ENCODE data around the gene PNPLA6.

Gene PNPLA6

DNA sequence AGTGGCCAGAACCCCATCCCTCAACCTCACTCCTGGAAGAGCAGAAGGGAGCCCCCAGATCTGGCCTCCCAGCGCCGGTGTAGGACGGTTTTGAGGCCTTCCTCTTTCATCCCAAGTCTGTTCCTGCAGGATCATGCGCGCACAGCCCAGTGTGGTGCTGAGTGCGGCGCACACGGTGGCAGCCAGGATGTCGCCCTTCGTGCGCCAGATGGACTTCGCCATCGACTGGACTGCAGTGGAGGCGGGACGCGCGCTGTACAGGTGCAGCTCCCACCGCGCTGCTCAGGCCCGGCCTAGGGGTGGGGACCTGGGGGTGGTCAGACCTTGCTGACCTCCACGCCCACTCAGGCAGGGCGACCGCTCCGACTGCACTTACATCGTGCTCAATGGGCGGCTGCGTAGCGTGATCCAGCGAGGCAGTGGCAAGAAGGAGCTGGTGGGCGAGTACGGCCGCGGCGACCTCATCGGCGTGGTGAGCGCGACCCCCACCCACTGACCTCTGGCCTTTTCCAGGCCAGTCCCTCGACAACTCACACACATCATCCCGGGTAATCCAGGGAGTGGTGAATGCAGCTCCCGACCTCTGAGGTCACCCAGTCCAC lies 14.8 kb downstream of the PNPLA6 start:
- H3K4me1 ChIP-seq (ENCODE audit: control insufficient read depth in 1 of 2, insufficient read depth in 1 of 2, low read depth in 1 of 2, low read length in 1 of 2), result peaks cover 15 to 17% of the 10 kb centered on the region in 2 experiments
- H3K27me3 ChIP-seq, result no peaks in the 10 kb centered on the region
- no peak overlapping the region for H3K27ac ChIP-seq
- H3K9me3 ChIP-seq, result no peaks in the 10 kb centered on the region
- H3K36me3 ChIP-seq, result peaks cover 47% of the 10 kb centered on the region
- TF ChIP-seq CTCF (IDR thresholded peaks at IDR 0.05), result no peak
- H3K4me3 ChIP-seq (ENCODE audit: low read depth in 1 of 2, low read length in 1 of 2), result no peak overlapping the region

DNA sequence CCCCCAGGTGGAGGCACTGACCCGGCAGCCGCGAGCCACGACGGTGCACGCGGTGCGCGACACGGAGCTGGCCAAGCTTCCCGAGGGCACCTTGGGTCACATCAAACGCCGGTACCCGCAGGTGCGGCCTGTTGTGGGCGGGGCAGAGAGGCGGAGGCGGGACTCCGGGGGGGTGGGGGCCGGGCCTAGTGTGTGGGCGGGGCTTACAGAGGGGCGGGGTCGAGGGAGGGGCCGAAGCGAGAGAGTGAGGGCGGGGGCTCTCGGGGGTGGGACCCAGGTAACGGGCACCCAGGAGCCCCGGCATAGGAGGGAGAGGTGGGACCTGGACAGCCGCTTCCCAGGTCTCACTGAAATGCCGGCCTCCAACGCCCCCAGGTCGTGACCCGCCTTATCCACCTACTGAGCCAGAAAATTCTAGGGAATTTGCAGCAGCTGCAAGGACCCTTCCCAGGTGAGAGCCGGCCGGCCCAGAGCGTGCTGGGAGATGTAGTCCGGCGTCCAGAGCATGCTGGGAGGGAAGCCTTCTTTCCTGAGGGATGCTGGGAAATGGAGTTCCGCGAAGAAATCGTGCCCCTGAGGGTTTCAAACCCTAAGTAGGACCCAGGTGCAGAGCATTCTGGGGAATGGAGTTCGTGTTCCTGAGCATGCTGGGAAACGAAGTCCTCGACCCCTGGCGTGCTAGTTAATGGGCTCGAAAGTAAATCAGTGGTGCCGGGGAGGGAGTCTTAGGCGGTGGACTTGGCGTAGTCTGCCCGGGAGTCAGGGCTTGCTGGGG lies 15.7 kb downstream of the PNPLA6 start:
- Histone ChIP-seq H3K27me3 (no peaks in the 10 kb centered on the region), H3K4me1 (ENCODE audit: control insufficient read depth in 1 of 2, insufficient read depth in 1 of 2, low read depth in 1 of 2, low read length in 1 of 2) (peaks cover 6 to 8% of the 10 kb centered on the region in 2 experiments), H3K36me3 (peaks cover 56% of the 10 kb centered on the region), H3K27ac (no peak overlapping the region), H3K9me3 (no peaks in the 10 kb centered on the region), H3K4me3 (ENCODE audit: low read depth in 1 of 2, low read length in 1 of 2) (no peak overlapping the region)
- TF ChIP-seq CTCF (IDR thresholded peaks at IDR 0.05), result no peak

DNA sequence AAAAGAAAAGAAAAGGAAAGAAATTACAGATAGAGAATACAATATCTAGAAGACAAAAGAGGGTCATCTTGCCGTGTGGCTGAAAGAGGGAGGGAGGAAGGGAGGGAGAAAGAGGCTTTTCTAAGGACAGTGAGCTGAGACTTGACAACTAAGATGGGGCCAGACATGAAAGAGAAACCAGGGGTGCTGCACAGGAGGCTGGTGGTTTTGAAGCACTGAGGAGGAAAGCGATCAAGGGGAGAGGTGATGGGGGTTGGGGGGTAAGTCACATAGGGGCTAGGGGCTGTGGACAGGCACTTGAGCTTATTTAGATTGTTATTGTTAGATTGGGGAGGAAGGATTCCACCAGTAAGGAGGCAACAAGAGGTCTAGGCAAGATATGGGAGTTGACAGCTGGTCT lies 17.3 kb downstream of the PNPLA6 start:
- Histone ChIP-seq H3K27ac (no peak overlapping the region), H3K36me3 (peaks cover 72% of the 10 kb centered on the region), H3K9me3 (no peaks in the 10 kb centered on the region), H3K4me3 (ENCODE audit: low read depth in 1 of 2, low read length in 1 of 2) (no peak overlapping the region), H3K4me1 (ENCODE audit: control insufficient read depth in 1 of 2, insufficient read depth in 1 of 2, low read depth in 1 of 2, low read length in 1 of 2) (no peaks in the 10 kb centered on the region), H3K27me3 (no peaks in the 10 kb centered on the region)
- no peak for TF ChIP-seq CTCF (IDR thresholded peaks at IDR 0.05)

DNA sequence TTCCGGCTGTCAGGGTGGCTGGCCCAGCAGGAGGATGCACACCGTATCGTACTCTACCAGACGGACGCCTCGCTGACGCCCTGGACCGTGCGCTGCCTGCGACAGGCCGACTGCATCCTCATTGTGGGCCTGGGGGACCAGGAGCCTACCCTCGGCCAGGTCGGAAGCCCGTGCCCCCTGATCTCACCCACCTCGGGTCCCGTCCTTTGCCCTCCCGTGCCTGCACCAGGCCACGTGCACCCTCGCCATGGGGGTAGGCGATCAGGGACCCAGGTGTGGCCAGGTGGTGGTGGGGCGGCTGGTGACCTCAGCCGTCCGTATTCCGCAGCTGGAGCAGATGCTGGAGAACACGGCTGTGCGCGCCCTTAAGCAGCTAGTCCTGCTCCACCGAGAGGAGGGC lies 19.0 kb downstream of the PNPLA6 start:
- Histone ChIP-seq H3K4me3 (ENCODE audit: low read depth in 1 of 2, low read length in 1 of 2) (no peak overlapping the region), H3K4me1 (ENCODE audit: control insufficient read depth in 1 of 2, insufficient read depth in 1 of 2, low read depth in 1 of 2, low read length in 1 of 2) (no peaks in the 10 kb centered on the region), H3K36me3 (peaks cover 90% of the 10 kb centered on the region), H3K27ac (no peak overlapping the region), H3K9me3 (no peaks in the 10 kb centered on the region), H3K27me3 (no peaks in the 10 kb centered on the region)
- no peak for TF ChIP-seq CTCF (IDR thresholded peaks at IDR 0.05)

DNA sequence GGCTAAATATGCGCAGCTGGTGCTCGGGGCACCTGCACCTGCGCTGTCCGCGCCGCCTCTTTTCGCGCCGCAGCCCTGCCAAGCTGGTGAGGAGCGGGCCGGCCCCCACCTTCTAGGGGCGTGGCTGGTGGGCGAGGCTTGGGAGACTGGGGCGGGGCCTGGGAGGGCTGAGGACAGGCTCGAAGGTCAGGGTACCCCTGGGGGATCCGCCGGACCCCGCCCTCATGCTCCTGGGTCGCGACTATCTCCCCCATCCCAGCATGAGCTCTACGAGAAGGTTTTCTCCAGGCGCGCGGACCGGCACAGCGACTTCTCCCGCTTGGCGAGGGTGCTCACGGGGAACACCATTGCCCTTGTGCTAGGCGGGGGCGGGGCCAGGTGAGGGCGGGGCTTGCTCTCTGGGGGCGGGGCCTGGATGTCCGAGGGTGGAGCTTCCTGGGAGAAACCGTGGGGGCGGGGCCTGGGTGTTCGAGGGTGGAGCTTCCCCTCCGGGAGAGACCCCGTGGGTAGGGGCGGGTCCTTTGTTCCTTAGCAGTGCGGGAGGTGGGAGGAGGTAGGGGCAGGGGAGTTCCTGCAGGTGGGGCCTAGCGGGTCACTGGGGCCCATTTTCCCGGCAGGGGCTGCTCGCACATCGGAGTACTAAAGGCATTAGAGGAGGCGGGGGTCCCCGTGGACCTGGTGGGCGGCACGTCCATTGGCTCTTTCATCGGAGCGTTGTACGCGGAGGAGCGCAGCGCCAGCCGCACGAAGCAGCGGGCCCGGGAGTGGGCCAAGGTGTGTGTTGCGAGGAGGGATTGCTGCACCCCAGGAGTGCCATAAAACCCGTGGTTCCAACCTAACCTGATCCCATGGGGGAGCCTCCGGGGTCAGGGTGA lies 19.7 kb downstream of the PNPLA6 start:
- no peak for TF ChIP-seq CTCF (IDR thresholded peaks at IDR 0.05)
- Histone ChIP-seq H3K4me3 (ENCODE audit: low read depth in 1 of 2, low read length in 1 of 2) (no peak overlapping the region), H3K36me3 (peaks cover 89% of the 10 kb centered on the region), H3K27me3 (no peaks in the 10 kb centered on the region), H3K4me1 (ENCODE audit: control insufficient read depth in 1 of 2, insufficient read depth in 1 of 2, low read depth in 1 of 2, low read length in 1 of 2) (no peaks in the 10 kb centered on the region), H3K9me3 (no peaks in the 10 kb centered on the region), H3K27ac (no peak overlapping the region)

All from neutrophil (primary cell).